Measurements from ENCODE around the gene ZNF669.

ZNF669 gene

DNA sequence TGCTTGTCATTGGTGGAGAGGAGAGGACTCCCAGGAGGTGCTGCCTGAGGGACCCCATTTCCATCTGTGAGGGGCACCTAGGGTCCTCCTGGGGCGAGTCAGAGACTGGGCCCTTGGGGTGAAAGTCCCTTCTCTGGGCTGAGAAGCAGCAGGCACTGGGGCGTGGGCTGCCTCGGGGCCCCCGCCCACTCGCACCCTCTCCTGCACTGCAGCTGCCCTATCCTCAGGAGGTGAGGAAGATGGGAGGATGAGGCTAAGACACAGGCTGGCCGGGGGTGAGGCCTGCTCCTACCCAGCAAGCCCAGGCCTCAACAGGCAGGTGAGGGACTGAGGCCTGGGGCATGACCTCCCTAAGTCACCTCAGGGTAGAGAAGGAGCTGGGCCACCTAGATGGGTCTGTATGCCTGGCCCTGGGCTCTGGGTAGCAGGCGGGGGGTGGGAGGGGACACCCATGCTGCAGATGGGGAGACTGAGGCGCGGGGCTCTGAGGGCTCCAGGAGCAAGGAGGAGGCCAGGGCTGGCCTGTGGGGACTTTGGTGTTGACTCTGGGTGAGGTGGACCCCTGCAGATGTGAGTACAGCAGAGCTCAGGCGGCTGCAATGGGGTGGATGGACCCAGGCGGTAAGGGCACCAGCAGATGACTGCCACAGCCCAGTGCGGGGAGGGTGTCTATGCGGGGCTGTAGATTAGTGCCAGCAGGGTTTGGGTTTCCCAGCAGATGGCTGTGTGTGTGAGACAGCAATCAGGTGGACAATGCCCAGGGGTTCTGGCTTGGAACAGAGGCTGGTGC is 10.4 kb upstream of the ZNF669 start:
- TF ChIP-seq, protein P1, sequence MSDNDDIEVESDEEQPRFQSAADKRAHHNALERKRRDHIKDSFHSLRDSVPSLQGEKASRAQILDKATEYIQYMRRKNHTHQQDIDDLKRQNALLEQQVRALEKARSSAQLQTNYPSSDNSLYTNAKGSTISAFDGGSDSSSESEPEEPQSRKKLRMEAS (IDR thresholded peaks at IDR 0.05; ENCODE audit: low read depth, low read length) = no peak
- TF ChIP-seq POLR2A (IDR thresholded peaks at IDR 0.05; ENCODE audit: extremely low read depth, insufficient read length) (no peak), MYC (IDR thresholded peaks at IDR 0.05; ENCODE audit: low read depth, low read length) (no peak)
- TF ChIP-seq, protein P2, sequence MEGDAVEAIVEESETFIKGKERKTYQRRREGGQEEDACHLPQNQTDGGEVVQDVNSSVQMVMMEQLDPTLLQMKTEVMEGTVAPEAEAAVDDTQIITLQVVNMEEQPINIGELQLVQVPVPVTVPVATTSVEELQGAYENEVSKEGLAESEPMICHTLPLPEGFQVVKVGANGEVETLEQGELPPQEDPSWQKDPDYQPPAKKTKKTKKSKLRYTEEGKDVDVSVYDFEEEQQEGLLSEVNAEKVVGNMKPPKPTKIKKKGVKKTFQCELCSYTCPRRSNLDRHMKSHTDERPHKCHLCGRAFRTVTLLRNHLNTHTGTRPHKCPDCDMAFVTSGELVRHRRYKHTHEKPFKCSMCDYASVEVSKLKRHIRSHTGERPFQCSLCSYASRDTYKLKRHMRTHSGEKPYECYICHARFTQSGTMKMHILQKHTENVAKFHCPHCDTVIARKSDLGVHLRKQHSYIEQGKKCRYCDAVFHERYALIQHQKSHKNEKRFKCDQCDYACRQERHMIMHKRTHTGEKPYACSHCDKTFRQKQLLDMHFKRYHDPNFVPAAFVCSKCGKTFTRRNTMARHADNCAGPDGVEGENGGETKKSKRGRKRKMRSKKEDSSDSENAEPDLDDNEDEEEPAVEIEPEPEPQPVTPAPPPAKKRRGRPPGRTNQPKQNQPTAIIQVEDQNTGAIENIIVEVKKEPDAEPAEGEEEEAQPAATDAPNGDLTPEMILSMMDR (IDR thresholded peaks at IDR 0.05; ENCODE audit: low read depth, low read length) = no peak
- DNase-seq (ENCODE audit: low read depth) = no peak
- H3K4me3 ChIP-seq (ENCODE audit: low read depth, low read length) = no peak overlapping the region

DNA sequence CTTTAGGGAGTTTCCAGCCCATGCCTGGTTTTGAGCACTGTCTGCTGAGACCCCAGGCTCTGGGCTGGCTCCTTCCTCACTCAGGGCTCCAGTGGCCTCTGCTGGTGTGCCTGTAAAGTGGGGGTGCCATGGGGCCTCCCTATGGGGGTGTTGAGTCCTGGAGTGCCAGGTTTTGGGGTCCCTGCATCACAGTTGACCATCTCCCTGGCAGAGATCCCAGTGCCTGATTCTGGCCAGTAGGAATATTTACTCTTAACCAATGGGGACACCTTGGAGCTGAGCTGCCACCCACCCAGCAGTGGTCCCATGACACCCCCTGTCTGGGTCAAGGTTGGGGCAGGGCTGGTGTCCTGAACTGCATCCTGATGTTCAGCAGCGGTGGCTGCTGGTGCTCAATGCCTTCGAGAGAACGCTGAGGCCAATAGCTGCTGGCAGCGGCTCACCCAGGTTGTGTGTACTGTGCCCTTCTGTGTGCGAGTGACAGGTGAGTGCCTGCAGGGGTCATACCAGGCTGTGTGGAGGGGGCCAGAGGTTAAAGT is 9.6 kb upstream of the ZNF669 start:
- H3K4me3 ChIP-seq (ENCODE audit: low read depth, low read length) = no peak overlapping the region
- TF ChIP-seq POLR2A (IDR thresholded peaks at IDR 0.05; ENCODE audit: extremely low read depth, insufficient read length) = no peak
- TF ChIP-seq, protein P1 (IDR thresholded peaks at IDR 0.05; ENCODE audit: low read depth, low read length) = no peak
- TF ChIP-seq, protein P2 (IDR thresholded peaks at IDR 0.05; ENCODE audit: low read depth, low read length) = no peak
- no peak for TF ChIP-seq MYC (IDR thresholded peaks at IDR 0.05; ENCODE audit: low read depth, low read length)
- no peak for DNase-seq (ENCODE audit: low read depth)

DNA sequence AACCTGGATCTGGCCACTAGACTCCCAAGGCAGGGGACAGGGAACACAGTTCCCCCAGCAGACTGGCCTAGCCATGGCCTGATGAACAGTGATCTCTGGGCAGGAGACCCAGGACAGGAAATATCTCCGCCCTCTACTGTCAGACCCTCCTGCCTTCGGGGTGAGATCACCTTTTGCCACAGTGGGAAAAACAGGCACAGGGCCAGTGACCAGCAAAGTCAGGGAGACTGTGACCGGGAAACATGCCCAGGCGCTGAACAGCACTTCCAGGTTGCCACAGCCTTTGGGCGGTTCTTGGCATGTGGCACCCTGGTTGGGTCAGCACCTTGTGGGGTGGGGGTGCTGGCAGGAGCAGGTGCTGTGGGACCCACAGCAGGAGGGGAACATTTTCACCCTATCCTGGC is 8.9 kb upstream of the ZNF669 start:
- TF ChIP-seq MYC (IDR thresholded peaks at IDR 0.05; ENCODE audit: low read depth, low read length) (no peak), POLR2A (IDR thresholded peaks at IDR 0.05; ENCODE audit: extremely low read depth, insufficient read length) (no peak)
- TF ChIP-seq, protein P1 (IDR thresholded peaks at IDR 0.05; ENCODE audit: low read depth, low read length) = no peak
- TF ChIP-seq, protein P2 (IDR thresholded peaks at IDR 0.05; ENCODE audit: low read depth, low read length) = no peak
- DNase-seq (ENCODE audit: low read depth) = no peak
- H3K4me3 ChIP-seq (ENCODE audit: low read depth, low read length) = no peak overlapping the region

DNA sequence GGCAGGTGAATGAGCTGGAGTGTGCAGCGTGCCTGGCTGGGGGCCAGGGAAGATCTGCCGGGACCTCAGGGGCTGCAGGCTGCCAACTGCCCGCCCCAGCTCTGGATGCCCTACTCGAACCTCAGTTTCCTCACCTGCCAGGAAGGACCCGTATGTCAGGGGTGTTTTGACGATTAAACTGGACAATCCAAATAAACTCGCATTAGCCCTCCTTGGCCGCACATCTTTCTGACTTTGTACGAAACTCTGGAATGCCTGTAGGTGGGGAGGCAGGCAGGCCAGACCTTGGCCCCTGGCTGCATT is 8.3 kb upstream of the ZNF669 start:
- no peak overlapping the region for H3K4me3 ChIP-seq (ENCODE audit: low read depth, low read length)
- no peak for DNase-seq (ENCODE audit: low read depth)
- TF ChIP-seq MYC (IDR thresholded peaks at IDR 0.05; ENCODE audit: low read depth, low read length) = no peak
- TF ChIP-seq POLR2A (IDR thresholded peaks at IDR 0.05; ENCODE audit: extremely low read depth, insufficient read length) = no peak
- TF ChIP-seq, protein P1 (IDR thresholded peaks at IDR 0.05; ENCODE audit: low read depth, low read length) = no peak
- TF ChIP-seq, protein P2 (IDR thresholded peaks at IDR 0.05; ENCODE audit: low read depth, low read length) = no peak

DNA sequence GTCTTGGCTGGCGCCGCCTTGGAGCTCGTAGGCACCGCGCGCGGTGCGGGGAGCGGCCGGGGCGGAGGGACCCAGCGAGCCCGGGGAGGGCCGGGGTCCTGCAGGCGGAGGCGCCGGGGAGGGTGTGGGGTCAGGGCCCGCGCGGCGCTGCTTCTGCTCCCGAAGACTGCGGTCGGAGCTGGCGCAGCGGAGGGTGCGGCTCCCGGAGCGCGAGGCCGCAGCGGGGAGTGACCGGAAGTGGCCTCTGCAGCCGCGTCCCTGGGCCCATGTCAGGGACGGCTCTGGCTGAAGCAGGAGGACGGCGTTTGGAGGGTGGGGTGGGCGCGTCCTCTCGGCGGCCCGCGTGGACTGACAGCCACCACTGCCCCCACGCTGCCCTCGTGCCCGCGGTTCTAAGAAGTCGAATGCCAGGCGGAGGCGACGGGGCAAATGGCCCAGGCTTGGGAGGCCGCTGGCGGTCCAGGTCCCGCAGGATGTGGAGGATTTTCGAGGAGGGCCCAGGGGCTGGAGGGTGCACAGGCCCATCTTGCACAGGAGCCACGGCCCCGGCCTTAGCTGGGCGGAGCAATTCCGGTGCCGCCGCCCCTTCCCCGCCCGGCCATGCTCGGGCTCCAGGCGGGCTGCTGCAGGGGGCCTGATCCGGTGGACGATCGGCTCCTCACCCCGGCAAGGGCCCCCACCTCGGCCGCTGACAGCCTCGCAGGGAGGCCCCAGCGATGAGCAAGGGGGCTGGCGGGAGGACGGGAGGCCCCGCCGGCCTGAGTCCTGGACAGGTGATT is 7.7 kb upstream of the ZNF669 start:
- no peak overlapping the region for H3K4me3 ChIP-seq (ENCODE audit: low read depth, low read length)
- no peak for TF ChIP-seq MYC (IDR thresholded peaks at IDR 0.05; ENCODE audit: low read depth, low read length)
- TF ChIP-seq, protein P1 (IDR thresholded peaks at IDR 0.05; ENCODE audit: low read depth, low read length) = no peak
- TF ChIP-seq POLR2A (IDR thresholded peaks at IDR 0.05; ENCODE audit: extremely low read depth, insufficient read length) = no peak
- TF ChIP-seq, protein P2 (IDR thresholded peaks at IDR 0.05; ENCODE audit: low read depth, low read length) = no peak
- peak; percentile 43 for DNase-seq (ENCODE audit: low read depth)
